ENCODE measurements around the gene HLF. TPM values are rescaled to one million over a fixed set of nuclear protein-coding genes. Genes with fewer than 3 reads are reported as not detected.

The HLF gene
- total and polyA plus RNA-seq, 2 of the 4 experiments (the other 2 are of a cell fraction): 0.18 TPM; not detected in 1

DNA sequence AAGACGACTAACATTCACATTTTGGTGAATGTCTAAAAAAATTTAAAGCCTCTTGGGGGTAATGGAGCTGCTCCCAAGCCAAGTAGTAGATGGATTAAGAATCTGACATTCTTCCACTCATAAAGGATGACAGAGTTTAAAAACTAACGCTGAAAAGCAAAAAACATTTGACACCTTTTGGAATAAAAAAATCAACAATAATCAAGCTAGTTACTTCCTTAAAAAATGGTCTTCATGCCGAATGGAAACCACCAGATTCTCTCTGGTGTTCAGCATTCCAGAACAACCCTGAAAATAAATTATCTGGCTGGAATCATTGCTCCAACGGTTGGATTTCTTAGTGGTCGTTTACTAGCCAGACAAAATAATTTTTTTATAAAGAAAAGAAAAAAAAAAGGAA lies 18.0 kb downstream of the HLF start:
- no peak overlapping the region for H2BK5ac ChIP-seq (ENCODE audit: low read depth, low read length, poor library complexity, severe bottlenecking)
- H2AK5ac ChIP-seq (ENCODE audit: low read depth, low read length): no peak overlapping the region
- H2AK9ac ChIP-seq (replicated peaks; ENCODE audit: low read depth, low read length, poor library complexity): no peak overlapping the region
- no peak overlapping the region for H3K14ac ChIP-seq (replicated peaks; ENCODE audit: low read depth, low read length)
- no peak overlapping the region for H2BK20ac ChIP-seq (ENCODE audit: low read depth, low read length)
- in situ Hi-C loops (cut with MboI; ENCODE audit: low sequenced_read_pairs) (no loop called here), dilution Hi-C loops (cut with HindIII; ENCODE audit: low sequenced_read_pairs, unreplicated experiment) (no loop called here), intact Hi-C loops (cut with micrococcal nuclease) (no loop called here)
- no peak overlapping the region for H3K18ac ChIP-seq (ENCODE audit: low read depth, low read length)
- H4K91ac ChIP-seq (ENCODE audit: insufficient read depth, low read depth, low read length): no peak overlapping the region
- no peak overlapping the region for H4K8ac ChIP-seq (ENCODE audit: low read depth in 2 of 2, low read length in 2 of 2)
- peaks cover 5% of the 10 kb centered on the region; the same call in 1 of the 2 replicates for H3K4me1 ChIP-seq (ENCODE audit: control insufficient read depth, insufficient read depth, low read length)
- H2AFZ ChIP-seq (replicated peaks; ENCODE audit: low read length, poor library complexity): no peak overlapping the region
- H3K9me1 ChIP-seq (ENCODE audit: insufficient read depth, low read length): no peaks in the 10 kb centered on the region
- no peaks in the 10 kb centered on the region for H3K36me3 ChIP-seq (ENCODE audit: control insufficient read depth, insufficient read depth, low read length)
- no peak overlapping the region for H3K23ac ChIP-seq (ENCODE audit: low read depth, low read length)
- no peak overlapping the region for H3K4ac ChIP-seq (ENCODE audit: low read depth, low read length)
- DNase-seq (no peak), ATAC-seq (ENCODE audit: low read depth) (no peak)
- H3K27ac ChIP-seq (ENCODE audit: insufficient read depth, low read length): no peak overlapping the region
- no peak overlapping the region for H4K5ac ChIP-seq (ENCODE audit: low read depth, low read length)
- 20% methylated on average over 1 of the region's 5 CpGs; no CpG with 5 or more reads in 1 of the 2 experiments for WGBS, 2 experiments (ENCODE audit: extremely low coverage in 2 of 2, insufficient read length in 1 of 2)
- BruUV-seq (replicated peaks): no TSS peak
- POLR2A ChIA-PET (ENCODE audit: unreplicated experiment): interaction anchor here (0.7 kb wide), 1 partner anchor 217 kb away, joined by 3 read pairs; no protein-coding TSS in a partner anchor
- CTCF ChIA-PET: no interaction called here
- no peak overlapping the region for H3K4me3 ChIP-seq (ENCODE audit: insufficient read depth, low read depth, low read length)
- H3K56ac ChIP-seq (ENCODE audit: extremely low read depth, insufficient read depth, low read length): no peak overlapping the region
- H3K79me1 ChIP-seq (ENCODE audit: low read depth in 1 of 2, low read length in 2 of 2): no peaks in the 10 kb centered on the region
- no peak overlapping the region for H3K9ac ChIP-seq (ENCODE audit: low read depth, low read length)
- H3K4me2 ChIP-seq (ENCODE audit: low read depth, low read length): no peak overlapping the region
- no peak overlapping the region for H2BK120ac ChIP-seq (ENCODE audit: low read depth, low read length)
- no peak overlapping the region for H2BK15ac ChIP-seq (ENCODE audit: low read depth, low read length)
- H3K27me3 ChIP-seq (ENCODE audit: control insufficient read depth, insufficient read depth, low read length): no peaks in the 10 kb centered on the region; the same call in none of the 2 replicates
- H3K9me3 ChIP-seq (ENCODE audit: control insufficient read depth, insufficient read depth, low read length): no peaks in the 10 kb centered on the region
- no peaks in the 10 kb centered on the region for H4K20me1 ChIP-seq (ENCODE audit: insufficient read depth, low read length)
- TF ChIP-seq RAD21 (IDR thresholded peaks at IDR 0.05; ENCODE audit: low read length) (no peak), NFE2L2 (IDR thresholded peaks at IDR 0.05; ENCODE audit: low read depth, low read length) (no peak), CHD1 (IDR thresholded peaks at IDR 0.05; ENCODE audit: low read depth, low read length) (no peak), CEBPB (IDR thresholded peaks at IDR 0.05; ENCODE audit: low read depth, low read length) (no peak), RCOR1 (IDR thresholded peaks at IDR 0.05; ENCODE audit: insufficient replicate concordance, low read length) (no peak), POLR2A (IDR thresholded peaks at IDR 0.05; ENCODE audit: low read depth, low read length) (no peak), MAFK (IDR thresholded peaks at IDR 0.05; ENCODE audit: low read depth, low read length) (no peak), RFX5 (IDR thresholded peaks at IDR 0.05; ENCODE audit: low read depth, low read length) (no peak), FOS (IDR thresholded peaks at IDR 0.05; ENCODE audit: low read depth, low read length) (no peak), SMC3 (IDR thresholded peaks at IDR 0.05; ENCODE audit: low read depth, low read length) (no peak), BHLHE40 (IDR thresholded peaks at IDR 0.05; ENCODE audit: low read depth, low read length) (no peak), MAZ (IDR thresholded peaks at IDR 0.05; ENCODE audit: borderline replicate concordance, low read depth, low read length) (no peak), MXI1 (IDR thresholded peaks at IDR 0.05; ENCODE audit: borderline replicate concordance, low read depth, low read length) (no peak)
- TF ChIP-seq, protein P1, sequence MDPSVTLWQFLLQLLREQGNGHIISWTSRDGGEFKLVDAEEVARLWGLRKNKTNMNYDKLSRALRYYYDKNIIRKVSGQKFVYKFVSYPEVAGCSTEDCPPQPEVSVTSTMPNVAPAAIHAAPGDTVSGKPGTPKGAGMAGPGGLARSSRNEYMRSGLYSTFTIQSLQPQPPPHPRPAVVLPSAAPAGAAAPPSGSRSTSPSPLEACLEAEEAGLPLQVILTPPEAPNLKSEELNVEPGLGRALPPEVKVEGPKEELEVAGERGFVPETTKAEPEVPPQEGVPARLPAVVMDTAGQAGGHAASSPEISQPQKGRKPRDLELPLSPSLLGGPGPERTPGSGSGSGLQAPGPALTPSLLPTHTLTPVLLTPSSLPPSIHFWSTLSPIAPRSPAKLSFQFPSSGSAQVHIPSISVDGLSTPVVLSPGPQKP (IDR thresholded peaks at IDR 0.05; ENCODE audit: borderline replicate concordance, low read depth, low read length): no peak
- TF ChIP-seq, protein P2, sequence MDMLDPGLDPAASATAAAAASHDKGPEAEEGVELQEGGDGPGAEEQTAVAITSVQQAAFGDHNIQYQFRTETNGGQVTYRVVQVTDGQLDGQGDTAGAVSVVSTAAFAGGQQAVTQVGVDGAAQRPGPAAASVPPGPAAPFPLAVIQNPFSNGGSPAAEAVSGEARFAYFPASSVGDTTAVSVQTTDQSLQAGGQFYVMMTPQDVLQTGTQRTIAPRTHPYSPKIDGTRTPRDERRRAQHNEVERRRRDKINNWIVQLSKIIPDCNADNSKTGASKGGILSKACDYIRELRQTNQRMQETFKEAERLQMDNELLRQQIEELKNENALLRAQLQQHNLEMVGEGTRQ (IDR thresholded peaks at IDR 0.05; ENCODE audit: low read depth, low read length): no peak
- TF ChIP-seq, protein P3, sequence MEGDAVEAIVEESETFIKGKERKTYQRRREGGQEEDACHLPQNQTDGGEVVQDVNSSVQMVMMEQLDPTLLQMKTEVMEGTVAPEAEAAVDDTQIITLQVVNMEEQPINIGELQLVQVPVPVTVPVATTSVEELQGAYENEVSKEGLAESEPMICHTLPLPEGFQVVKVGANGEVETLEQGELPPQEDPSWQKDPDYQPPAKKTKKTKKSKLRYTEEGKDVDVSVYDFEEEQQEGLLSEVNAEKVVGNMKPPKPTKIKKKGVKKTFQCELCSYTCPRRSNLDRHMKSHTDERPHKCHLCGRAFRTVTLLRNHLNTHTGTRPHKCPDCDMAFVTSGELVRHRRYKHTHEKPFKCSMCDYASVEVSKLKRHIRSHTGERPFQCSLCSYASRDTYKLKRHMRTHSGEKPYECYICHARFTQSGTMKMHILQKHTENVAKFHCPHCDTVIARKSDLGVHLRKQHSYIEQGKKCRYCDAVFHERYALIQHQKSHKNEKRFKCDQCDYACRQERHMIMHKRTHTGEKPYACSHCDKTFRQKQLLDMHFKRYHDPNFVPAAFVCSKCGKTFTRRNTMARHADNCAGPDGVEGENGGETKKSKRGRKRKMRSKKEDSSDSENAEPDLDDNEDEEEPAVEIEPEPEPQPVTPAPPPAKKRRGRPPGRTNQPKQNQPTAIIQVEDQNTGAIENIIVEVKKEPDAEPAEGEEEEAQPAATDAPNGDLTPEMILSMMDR (conservative IDR thresholded peaks at IDR 0.05; ENCODE audit: low read depth, low read length): no peak

All from IMR-90 (cell line).